ENCODE measurements around the gene SLC25A26.

DNA sequence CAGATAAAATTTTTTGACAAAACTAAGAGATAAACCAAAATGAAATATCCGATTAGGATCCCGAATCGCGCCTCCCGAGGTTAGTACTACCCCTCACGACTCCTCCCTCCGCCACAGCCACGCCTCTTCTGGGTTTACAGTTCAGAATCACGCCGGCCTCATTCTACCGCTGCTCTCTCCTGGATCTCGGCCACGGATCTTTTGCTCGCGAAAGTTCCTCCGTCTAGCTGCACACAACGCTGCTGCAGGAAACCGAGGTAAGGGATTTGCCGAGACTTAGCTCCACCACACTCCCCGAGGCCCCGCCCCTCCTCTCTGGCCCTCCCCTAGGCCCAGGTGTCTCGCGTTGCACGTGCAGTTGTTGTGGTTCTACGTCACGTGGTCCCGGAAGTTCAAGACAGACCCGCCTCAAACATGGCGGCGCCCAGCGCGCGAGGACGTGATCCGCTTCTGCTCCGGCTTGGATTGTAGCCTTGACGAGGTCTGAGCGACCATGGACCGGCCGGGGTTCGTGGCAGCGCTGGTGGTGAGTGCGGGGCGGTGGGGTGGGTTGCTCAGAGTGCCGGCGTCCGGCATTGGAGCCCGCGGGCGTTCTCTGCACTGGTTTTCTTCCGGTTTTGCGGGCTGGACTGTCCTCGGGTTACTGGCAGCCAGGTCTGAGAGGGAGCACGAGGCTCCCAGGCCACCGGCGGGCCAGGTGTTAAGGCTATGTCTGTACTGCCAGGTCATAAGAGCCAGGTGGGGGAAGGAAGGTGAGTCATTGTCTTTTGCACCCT lies at the start of gene SLC25A26:
- peak in 2 of 3 donors; percentile 62 to 69 for TF ChIP-seq POLR2AphosphoS5 (IDR thresholded peaks at IDR 0.05)
- no peak for TF ChIP-seq CTCF (IDR thresholded peaks at IDR 0.05)
- peak in 1 of 2 donors; percentile 47 for TF ChIP-seq POLR2A (IDR thresholded peaks at IDR 0.05)
- no peak for TF ChIP-seq EP300 (IDR thresholded peaks at IDR 0.05)
